GM23338 (cell line): Measurements from ENCODE around the gene PAF1. TPM values are rescaled to one million over a fixed set of nuclear protein-coding genes. Genes with fewer than 3 reads are reported as not detected.

ENCODE experiments used
- ATAC-seq: fragments of 200-7000 bp; cut with Tn5 transposase; 3 replicates; pipeline ENCODE4 v1.9.1; 2020
- DNase-seq: peaks from one replicate; pipeline ENCODE4 v3.0.0-alpha.2; 2015; ENCODE audit warnings: low spot score
- H2AFZ ChIP-seq: fragments of 200-600 bp; sonication (generic); 2 replicates; pipeline ENCODE4 v1.8.0; 2016; ENCODE audit warnings: antibody characterized with exemption, mild to moderate bottlenecking, moderate library complexity
- H3F3A ChIP-seq: fragments of 200-600 bp; sonication (generic); replicated peaks from 2 replicates; pipeline ENCODE4 v1.8.0; 2017; ENCODE audit warnings: antibody characterized with exemption, mixed run types, low read depth
- H3K27ac ChIP-seq: fragments of 200-600 bp; sonication (generic); 2 replicates; pipeline ENCODE4 v1.6.1; 2016; ENCODE audit warnings: low read depth
- H3K27me3 ChIP-seq: fragments of 200-600 bp; sonication (generic); 2 replicates; pipeline ENCODE4 v1.8.0; 2016; ENCODE audit warnings: mild to moderate bottlenecking, mixed run types, moderate library complexity; ENCODE audit not compliant: insufficient read depth
- H3K36me3 ChIP-seq: fragments of 200-600 bp; sonication (generic); 2 replicates; pipeline ENCODE4 v1.8.0; 2016; ENCODE audit warnings: mild to moderate bottlenecking; ENCODE audit not compliant: insufficient read depth
- H3K4me1 ChIP-seq: fragments of 200-600 bp; sonication (generic); 2 replicates; pipeline ENCODE4 v1.8.0; 2016; ENCODE audit warnings: mild to moderate bottlenecking, moderate library complexity; ENCODE audit not compliant: insufficient read depth
- H3K4me2 ChIP-seq: fragments of 200-600 bp; sonication (generic); 2 replicates; pipeline ENCODE4 v1.7.1; 2017; ENCODE audit warnings: mixed run types
- H3K4me3 ChIP-seq: fragments of 200-600 bp; sonication (generic); 2 replicates; pipeline ENCODE4 v1.6.1; 2016; ENCODE audit warnings: mixed run types
- H3K79me2 ChIP-seq: fragments of 200-600 bp; sonication (generic); replicated peaks from 2 replicates; pipeline ENCODE4 v1.8.0; 2017; ENCODE audit warnings: mild to moderate bottlenecking; ENCODE audit not compliant: insufficient read depth
- H3K9me2 ChIP-seq: fragments of 200-600 bp; sonication (generic); 2 replicates; pipeline ENCODE4 v1.8.0; 2017; ENCODE audit not compliant: insufficient read depth
- H4K20me1 ChIP-seq: fragments of 200-600 bp; sonication (generic); replicated peaks from 2 replicates; pipeline ENCODE4 v1.8.0; 2017; ENCODE audit warnings: mild to moderate bottlenecking; ENCODE audit not compliant: insufficient read depth
- H3K27ac Mint-ChIP-seq: 2 replicates; pipeline ENCODE4 v1.8.0; 2020; ENCODE audit warnings: inconsistent platforms, mild to moderate bottlenecking, moderate library complexity, mixed read lengths
- H3K27me3 Mint-ChIP-seq: 3 replicates; pipeline ENCODE4 v1.8.0; 2022; ENCODE audit warnings: low read depth, mild to moderate bottlenecking, moderate library complexity, mixed read lengths, inconsistent platforms; ENCODE audit not compliant: insufficient read depth, poor library complexity
- H3K36me3 Mint-ChIP-seq: 3 replicates; pipeline ENCODE4 v1.8.0; 2021; ENCODE audit warnings: low read depth, mild to moderate bottlenecking, inconsistent platforms, moderate library complexity, mixed read lengths
- H3K4me1 Mint-ChIP-seq: 3 replicates; pipeline ENCODE4 v1.8.0; 2020; ENCODE audit warnings: mild to moderate bottlenecking, inconsistent platforms, mixed read lengths
- H3K4me3 Mint-ChIP-seq: 3 replicates; pipeline ENCODE4 v1.8.0; 2021; ENCODE audit warnings: moderate library complexity, mild to moderate bottlenecking, inconsistent platforms, mixed read lengths
- H3K9me3 Mint-ChIP-seq: 3 replicates; pipeline ENCODE4 v1.8.0; 2020; ENCODE audit warnings: moderate library complexity, mild to moderate bottlenecking, inconsistent platforms, mixed read lengths
- CREB1 ChIP-seq: fragments of 250-450 bp; sonication (Bioruptor Pico); IDR thresholded peaks from 2 replicates; pipeline ENCODE4 v1.5.0; 2020; ENCODE audit warnings: low read depth, mild to moderate bottlenecking, moderate library complexity
- EZH2 ChIP-seq: fragments of 200-600 bp; sonication (generic); IDR thresholded peaks from one replicate; pipeline ENCODE4 v1.8.0; 2017; ENCODE audit warnings: antibody characterized with exemption, mild to moderate bottlenecking, low read depth; ENCODE audit not compliant: unreplicated experiment
- EZH2phosphoT487 ChIP-seq: fragments of 200-600 bp; sonication (generic); IDR thresholded peaks from one replicate; pipeline ENCODE4 v1.8.1; 2018; ENCODE audit warnings: antibody characterized with exemption; ENCODE audit not compliant: unreplicated experiment
- JUNB ChIP-seq: IDR thresholded peaks from one replicate; pipeline ENCODE4 v1.6.1; 2016; ENCODE audit warnings: antibody characterized with exemption; ENCODE audit not compliant: unreplicated experiment
- NANOG ChIP-seq: IDR thresholded peaks from 2 replicates; pipeline ENCODE4 v1.6.1; 2016; ENCODE audit warnings: antibody characterized with exemption, borderline replicate concordance
- POLR2AphosphoS5 ChIP-seq: IDR thresholded peaks from 2 replicates; pipeline ENCODE4 v1.6.1; 2016; ENCODE audit warnings: antibody characterized with exemption, low read depth
- STAT1 ChIP-seq: IDR thresholded peaks from one replicate; pipeline ENCODE4 v1.6.1; 2016; ENCODE audit warnings: antibody characterized with exemption; ENCODE audit not compliant: unreplicated experiment
- ZNF114 ChIP-seq: fragments of 250-450 bp; sonication (Bioruptor Pico); IDR thresholded peaks from 2 replicates; pipeline ENCODE4 v1.5.0; 2020; ENCODE audit warnings: mild to moderate bottlenecking, moderate library complexity
- ZNF331 ChIP-seq: fragments of 250-450 bp; sonication (Bioruptor Pico); IDR thresholded peaks from 2 replicates; pipeline ENCODE4 v1.5.0; 2020; ENCODE audit warnings: low read depth, mild to moderate bottlenecking, moderate library complexity
- polyA plus RNA-seq: library from polyadenylated mRNA; unstranded; fragments of >200 nt; fragmentation: Nextera tagmentation; extraction: Ambion mirVana; gene quantifications from 2 replicates; pipeline ENCODE4 v1.2.1, GENCODE V29; 2016
- total RNA-seq: library from RNA; depleted of rRNA; stranded (reverse); fragments of >200 nt; shearing (Covaris generic); gene quantifications from 2 replicates; pipeline ENCODE4 v1.2.3, GENCODE V29; 2014
- TF ChIP-seq, protein P1 (sequence below), 2 experiments: fragments of 200-600 bp in 1 of 2; sonication (generic) in 1 of 2; conservative IDR thresholded peaks; 2 replicates each; pipeline versions ENCODE4 v1.5.1 to v1.6.1; 2016 to 2017; ENCODE audit warnings: antibody characterized with exemption in 2 of 2, low read depth in 2 of 2, mild to moderate bottlenecking in 2 of 2, moderate library complexity in 1 of 2
- TF ChIP-seq, protein P2 (sequence below): IDR thresholded peaks from 2 replicates; pipeline ENCODE4 v1.6.1; 2016; ENCODE audit warnings: antibody characterized with exemption
- TF ChIP-seq, protein P3 (sequence below): fragments of 250-450 bp; sonication (Bioruptor Pico); IDR thresholded peaks from 2 replicates; pipeline ENCODE4 v1.5.0; 2020; ENCODE audit warnings: mild to moderate bottlenecking, moderate library complexity
- TF ChIP-seq, protein P4 (sequence below): IDR thresholded peaks from one replicate; pipeline ENCODE4 v1.6.1; 2018; ENCODE audit warnings: antibody characterized with exemption; ENCODE audit not compliant: unreplicated experiment

The PAF1 gene
- total and polyA plus RNA-seq, 2 experiments from 2014 or later: 22.1 to 47.3 TPM

DNA sequence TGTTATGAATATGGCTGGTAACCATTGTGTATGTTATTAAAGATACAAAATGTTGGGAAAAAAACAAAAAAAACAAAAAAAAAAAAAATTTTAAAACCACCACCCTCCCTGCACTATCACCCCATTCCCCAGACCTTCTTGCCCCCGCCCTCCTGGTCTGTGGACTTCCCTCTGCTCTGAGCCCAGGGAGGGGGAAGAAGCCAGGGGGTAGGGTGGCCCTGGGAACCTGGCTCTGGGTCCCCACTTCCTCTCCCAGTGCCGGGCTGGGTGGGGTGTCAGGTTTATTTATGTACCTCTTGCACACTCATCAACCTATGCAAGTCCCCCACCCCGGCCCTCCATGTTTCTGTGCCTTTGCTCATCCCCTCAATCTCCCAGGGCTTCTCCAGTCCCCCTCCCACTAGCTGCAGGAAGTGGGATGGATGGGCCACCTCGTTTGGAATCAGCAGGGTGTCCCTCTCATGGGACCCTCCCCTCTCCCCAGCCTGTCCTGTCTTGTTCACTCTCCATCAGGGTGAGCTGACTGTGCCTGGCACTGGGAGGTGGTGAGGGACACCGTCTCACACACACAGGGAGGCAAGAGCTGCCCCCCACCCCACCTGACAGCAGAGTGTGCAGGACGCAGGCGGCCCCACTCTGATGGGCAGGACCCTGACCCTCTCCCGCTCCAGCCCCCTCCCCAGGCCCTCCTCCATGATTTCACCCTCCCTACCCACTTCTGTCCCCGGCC is 5.9 kb downstream of the PAF1 start:
- no peak overlapping the region; the same call in 1 of the 2 replicates for H3K27ac Mint-ChIP-seq
- H4K20me1 ChIP-seq: peaks cover 22% of the 10 kb centered on the region

More for the DNA sequence above, 5.9 kb downstream of the PAF1 start:
- no peak overlapping the region for H3K4me3 Mint-ChIP-seq
- H3K9me2 ChIP-seq: no peaks in the 10 kb centered on the region
- no peaks in the 10 kb centered on the region for H3K27me3 ChIP-seq
- ATAC-seq (peak; percentile 24), DNase-seq (peak; percentile 31)
- no peaks in the 10 kb centered on the region; the same call in 1 of the 2 replicates for H3K79me2 ChIP-seq
- no peak overlapping the region for H2AFZ ChIP-seq
- peaks cover 81% of the 10 kb centered on the region for H3K36me3 Mint-ChIP-seq
- H3K4me2 ChIP-seq: no peak overlapping the region
- no peaks in the 10 kb centered on the region for H3K9me3 Mint-ChIP-seq
- peaks cover 11% of the 10 kb centered on the region for H3K4me1 Mint-ChIP-seq
- H3K36me3 ChIP-seq: peaks cover 12% of the 10 kb centered on the region; the same call in 1 of the 2 replicates
- H3K27me3 Mint-ChIP-seq: peaks cover 24% of the 10 kb centered on the region
- no peak overlapping the region for H3K4me3 ChIP-seq
- H3K27ac ChIP-seq: peak overlapping the region; percentile 59; the same call in 1 of the 2 replicates
- peaks cover 9% of the 10 kb centered on the region for H3K4me1 ChIP-seq
- TF ChIP-seq, protein P1, sequence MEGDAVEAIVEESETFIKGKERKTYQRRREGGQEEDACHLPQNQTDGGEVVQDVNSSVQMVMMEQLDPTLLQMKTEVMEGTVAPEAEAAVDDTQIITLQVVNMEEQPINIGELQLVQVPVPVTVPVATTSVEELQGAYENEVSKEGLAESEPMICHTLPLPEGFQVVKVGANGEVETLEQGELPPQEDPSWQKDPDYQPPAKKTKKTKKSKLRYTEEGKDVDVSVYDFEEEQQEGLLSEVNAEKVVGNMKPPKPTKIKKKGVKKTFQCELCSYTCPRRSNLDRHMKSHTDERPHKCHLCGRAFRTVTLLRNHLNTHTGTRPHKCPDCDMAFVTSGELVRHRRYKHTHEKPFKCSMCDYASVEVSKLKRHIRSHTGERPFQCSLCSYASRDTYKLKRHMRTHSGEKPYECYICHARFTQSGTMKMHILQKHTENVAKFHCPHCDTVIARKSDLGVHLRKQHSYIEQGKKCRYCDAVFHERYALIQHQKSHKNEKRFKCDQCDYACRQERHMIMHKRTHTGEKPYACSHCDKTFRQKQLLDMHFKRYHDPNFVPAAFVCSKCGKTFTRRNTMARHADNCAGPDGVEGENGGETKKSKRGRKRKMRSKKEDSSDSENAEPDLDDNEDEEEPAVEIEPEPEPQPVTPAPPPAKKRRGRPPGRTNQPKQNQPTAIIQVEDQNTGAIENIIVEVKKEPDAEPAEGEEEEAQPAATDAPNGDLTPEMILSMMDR (conservative IDR thresholded peaks at IDR 0.05; ENCODE audit: low read depth in 2 of 2): no peak
- TF ChIP-seq EZH2phosphoT487 (no peak), POLR2AphosphoS5 (no peak), CREB1 (CRISPR knock-in tag) (no peak), STAT1 (no peak), EZH2 (no peak), ZNF114 (CRISPR knock-in tag) (no peak), ZNF331 (no peak), NANOG (no peak), JUNB (no peak)
- TF ChIP-seq, protein P2, sequence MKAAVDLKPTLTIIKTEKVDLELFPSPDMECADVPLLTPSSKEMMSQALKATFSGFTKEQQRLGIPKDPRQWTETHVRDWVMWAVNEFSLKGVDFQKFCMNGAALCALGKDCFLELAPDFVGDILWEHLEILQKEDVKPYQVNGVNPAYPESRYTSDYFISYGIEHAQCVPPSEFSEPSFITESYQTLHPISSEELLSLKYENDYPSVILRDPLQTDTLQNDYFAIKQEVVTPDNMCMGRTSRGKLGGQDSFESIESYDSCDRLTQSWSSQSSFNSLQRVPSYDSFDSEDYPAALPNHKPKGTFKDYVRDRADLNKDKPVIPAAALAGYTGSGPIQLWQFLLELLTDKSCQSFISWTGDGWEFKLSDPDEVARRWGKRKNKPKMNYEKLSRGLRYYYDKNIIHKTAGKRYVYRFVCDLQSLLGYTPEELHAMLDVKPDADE: no peak
- TF ChIP-seq, protein P3, sequence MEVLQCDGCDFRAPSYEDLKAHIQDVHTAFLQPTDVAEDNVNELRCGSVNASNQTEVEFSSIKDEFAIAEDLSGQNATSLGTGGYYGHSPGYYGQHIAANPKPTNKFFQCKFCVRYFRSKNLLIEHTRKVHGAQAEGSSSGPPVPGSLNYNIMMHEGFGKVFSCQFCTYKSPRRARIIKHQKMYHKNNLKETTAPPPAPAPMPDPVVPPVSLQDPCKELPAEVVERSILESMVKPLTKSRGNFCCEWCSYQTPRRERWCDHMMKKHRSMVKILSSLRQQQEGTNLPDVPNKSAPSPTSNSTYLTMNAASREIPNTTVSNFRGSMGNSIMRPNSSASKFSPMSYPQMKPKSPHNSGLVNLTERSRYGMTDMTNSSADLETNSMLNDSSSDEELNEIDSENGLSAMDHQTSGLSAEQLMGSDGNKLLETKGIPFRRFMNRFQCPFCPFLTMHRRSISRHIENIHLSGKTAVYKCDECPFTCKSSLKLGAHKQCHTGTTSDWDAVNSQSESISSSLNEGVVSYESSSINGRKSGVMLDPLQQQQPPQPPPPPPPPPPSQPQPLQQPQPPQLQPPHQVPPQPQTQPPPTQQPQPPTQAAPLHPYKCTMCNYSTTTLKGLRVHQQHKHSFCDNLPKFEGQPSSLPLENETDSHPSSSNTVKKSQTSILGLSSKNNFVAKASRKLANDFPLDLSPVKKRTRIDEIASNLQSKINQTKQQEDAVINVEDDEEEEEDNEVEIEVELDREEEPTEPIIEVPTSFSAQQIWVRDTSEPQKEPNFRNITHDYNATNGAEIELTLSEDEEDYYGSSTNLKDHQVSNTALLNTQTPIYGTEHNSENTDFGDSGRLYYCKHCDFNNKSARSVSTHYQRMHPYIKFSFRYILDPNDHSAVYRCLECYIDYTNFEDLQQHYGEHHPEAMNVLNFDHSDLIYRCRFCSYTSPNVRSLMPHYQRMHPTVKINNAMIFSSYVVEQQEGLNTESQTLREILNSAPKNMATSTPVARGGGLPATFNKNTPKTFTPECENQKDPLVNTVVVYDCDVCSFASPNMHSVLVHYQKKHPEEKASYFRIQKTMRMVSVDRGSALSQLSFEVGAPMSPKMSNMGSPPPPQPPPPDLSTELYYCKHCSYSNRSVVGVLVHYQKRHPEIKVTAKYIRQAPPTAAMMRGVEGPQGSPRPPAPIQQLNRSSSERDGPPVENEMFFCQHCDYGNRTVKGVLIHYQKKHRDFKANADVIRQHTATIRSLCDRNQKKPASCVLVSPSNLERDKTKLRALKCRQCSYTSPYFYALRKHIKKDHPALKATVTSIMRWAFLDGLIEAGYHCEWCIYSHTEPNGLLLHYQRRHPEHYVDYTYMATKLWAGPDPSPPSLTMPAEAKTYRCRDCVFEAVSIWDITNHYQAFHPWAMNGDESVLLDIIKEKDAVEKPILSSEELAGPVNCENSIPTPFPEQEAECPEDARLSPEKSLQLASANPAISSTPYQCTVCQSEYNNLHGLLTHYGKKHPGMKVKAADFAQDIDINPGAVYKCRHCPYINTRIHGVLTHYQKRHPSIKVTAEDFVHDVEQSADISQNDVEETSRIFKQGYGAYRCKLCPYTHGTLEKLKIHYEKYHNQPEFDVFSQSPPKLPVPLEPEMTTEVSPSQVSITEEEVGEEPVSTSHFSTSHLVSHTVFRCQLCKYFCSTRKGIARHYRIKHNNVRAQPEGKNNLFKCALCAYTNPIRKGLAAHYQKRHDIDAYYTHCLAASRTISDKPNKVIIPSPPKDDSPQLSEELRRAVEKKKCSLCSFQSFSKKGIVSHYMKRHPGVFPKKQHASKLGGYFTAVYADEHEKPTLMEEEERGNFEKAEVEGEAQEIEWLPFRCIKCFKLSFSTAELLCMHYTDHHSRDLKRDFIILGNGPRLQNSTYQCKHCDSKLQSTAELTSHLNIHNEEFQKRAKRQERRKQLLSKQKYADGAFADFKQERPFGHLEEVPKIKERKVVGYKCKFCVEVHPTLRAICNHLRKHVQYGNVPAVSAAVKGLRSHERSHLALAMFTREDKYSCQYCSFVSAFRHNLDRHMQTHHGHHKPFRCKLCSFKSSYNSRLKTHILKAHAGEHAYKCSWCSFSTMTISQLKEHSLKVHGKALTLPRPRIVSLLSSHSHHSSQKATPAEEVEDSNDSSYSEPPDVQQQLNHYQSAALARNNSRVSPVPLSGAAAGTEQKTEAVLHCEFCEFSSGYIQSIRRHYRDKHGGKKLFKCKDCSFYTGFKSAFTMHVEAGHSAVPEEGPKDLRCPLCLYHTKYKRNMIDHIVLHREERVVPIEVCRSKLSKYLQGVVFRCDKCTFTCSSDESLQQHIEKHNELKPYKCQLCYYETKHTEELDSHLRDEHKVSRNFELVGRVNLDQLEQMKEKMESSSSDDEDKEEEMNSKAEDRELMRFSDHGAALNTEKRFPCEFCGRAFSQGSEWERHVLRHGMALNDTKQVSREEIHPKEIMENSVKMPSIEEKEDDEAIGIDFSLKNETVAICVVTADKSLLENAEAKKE (CRISPR knock-in tag): no peak
- TF ChIP-seq, protein P4, sequence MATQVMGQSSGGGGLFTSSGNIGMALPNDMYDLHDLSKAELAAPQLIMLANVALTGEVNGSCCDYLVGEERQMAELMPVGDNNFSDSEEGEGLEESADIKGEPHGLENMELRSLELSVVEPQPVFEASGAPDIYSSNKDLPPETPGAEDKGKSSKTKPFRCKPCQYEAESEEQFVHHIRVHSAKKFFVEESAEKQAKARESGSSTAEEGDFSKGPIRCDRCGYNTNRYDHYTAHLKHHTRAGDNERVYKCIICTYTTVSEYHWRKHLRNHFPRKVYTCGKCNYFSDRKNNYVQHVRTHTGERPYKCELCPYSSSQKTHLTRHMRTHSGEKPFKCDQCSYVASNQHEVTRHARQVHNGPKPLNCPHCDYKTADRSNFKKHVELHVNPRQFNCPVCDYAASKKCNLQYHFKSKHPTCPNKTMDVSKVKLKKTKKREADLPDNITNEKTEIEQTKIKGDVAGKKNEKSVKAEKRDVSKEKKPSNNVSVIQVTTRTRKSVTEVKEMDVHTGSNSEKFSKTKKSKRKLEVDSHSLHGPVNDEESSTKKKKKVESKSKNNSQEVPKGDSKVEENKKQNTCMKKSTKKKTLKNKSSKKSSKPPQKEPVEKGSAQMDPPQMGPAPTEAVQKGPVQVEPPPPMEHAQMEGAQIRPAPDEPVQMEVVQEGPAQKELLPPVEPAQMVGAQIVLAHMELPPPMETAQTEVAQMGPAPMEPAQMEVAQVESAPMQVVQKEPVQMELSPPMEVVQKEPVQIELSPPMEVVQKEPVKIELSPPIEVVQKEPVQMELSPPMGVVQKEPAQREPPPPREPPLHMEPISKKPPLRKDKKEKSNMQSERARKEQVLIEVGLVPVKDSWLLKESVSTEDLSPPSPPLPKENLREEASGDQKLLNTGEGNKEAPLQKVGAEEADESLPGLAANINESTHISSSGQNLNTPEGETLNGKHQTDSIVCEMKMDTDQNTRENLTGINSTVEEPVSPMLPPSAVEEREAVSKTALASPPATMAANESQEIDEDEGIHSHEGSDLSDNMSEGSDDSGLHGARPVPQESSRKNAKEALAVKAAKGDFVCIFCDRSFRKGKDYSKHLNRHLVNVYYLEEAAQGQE: no peak
- H3F3A ChIP-seq: peaks cover 14% of the 10 kb centered on the region; the same call in 1 of the 2 replicates
